ENCODE results near the gene CACNA1F.
A peak's percentile ranks its signal among the peaks of the same experiment; 100 is the strongest.

Gene CACNA1F

GRCh38 chrX:49233176-49233575, at the start of gene CACNA1F:
TSS of gene CACNA1F (minus strand) at chrX:49233340. CDS start at chrX:49233309, 31 bp downstream.
- Mint-ChIP-seq H3K4me3 (peak within 1 kb of the TSS in 1 of 3 experiments; percentile 22), H3K9me3 (peaks cover 16% of the 10 kb centered on the region)

GRCh38 chrX:49282647-49283011, 49.5 kb upstream of the CACNA1F start:
- Mint-ChIP-seq H3K27ac (peak overlapping the region in 2 of 3 experiments; percentile 61 to 78), H3K4me1 (peaks cover 16% of the 10 kb centered on the region), H3K4me3 (no peak overlapping the region), H3K9me3 (peaks cover 12% of the 10 kb centered on the region), H3K27me3 (ENCODE audit: low read depth) (no peaks in the 10 kb centered on the region), H3K36me3 (ENCODE audit: low read depth) (peaks cover 4% of the 10 kb centered on the region)
- TF ChIP-seq CTCF (IDR thresholded peaks at IDR 0.05; ENCODE audit: unreplicated experiment in 3 of 3) = peak in 1 of 3 experiments; percentile 27

More at GRCh38 chrX:49233176-49233575, at the start of gene CACNA1F:
- TF ChIP-seq CTCF (IDR thresholded peaks at IDR 0.05; ENCODE audit: unreplicated experiment in 3 of 3) = no peak
- Mint-ChIP-seq H3K4me1 (peaks cover 6% of the 10 kb centered on the region), H3K27me3 (ENCODE audit: low read depth) (peaks cover 3% of the 10 kb centered on the region), H3K27ac (no peak within 1 kb of the TSS), H3K36me3 (ENCODE audit: low read depth) (peaks cover 4% of the 10 kb centered on the region)

GRCh38 chrX:49278081-49278480, 44.9 kb upstream of the CACNA1F start:
- H3K9me3 Mint-ChIP-seq = peaks cover 11% of the 10 kb centered on the region
- no peak for TF ChIP-seq CTCF (IDR thresholded peaks at IDR 0.05; ENCODE audit: unreplicated experiment in 3 of 3)
- no peak overlapping the region for H3K27ac Mint-ChIP-seq
- H3K36me3 Mint-ChIP-seq (ENCODE audit: low read depth) = peaks cover 5% of the 10 kb centered on the region
- H3K4me1 Mint-ChIP-seq = peaks cover 30% of the 10 kb centered on the region
- no peaks in the 10 kb centered on the region for H3K27me3 Mint-ChIP-seq (ENCODE audit: low read depth)
- no peak overlapping the region for H3K4me3 Mint-ChIP-seq

GRCh38 chrX:49277535-49277830, 44.3 kb upstream of the CACNA1F start:
- no peaks in the 10 kb centered on the region for H3K27me3 Mint-ChIP-seq (ENCODE audit: low read depth)
- H3K36me3 Mint-ChIP-seq (ENCODE audit: low read depth) = peaks cover 4% of the 10 kb centered on the region
- no peak overlapping the region for H3K27ac Mint-ChIP-seq
- peaks cover 11% of the 10 kb centered on the region for H3K9me3 Mint-ChIP-seq
- H3K4me3 Mint-ChIP-seq = no peak overlapping the region
- no peak for TF ChIP-seq CTCF (IDR thresholded peaks at IDR 0.05; ENCODE audit: unreplicated experiment in 3 of 3)
- H3K4me1 Mint-ChIP-seq = peaks cover 28% of the 10 kb centered on the region

GRCh38 chrX:49276671-49277534, 43.8 kb upstream of the CACNA1F start:
- Mint-ChIP-seq H3K27ac (no peak overlapping the region), H3K27me3 (ENCODE audit: low read depth) (no peaks in the 10 kb centered on the region), H3K36me3 (ENCODE audit: low read depth) (peaks cover 4% of the 10 kb centered on the region), H3K4me1 (peaks cover 22% of the 10 kb centered on the region), H3K4me3 (no peak overlapping the region), H3K9me3 (peaks cover 8% of the 10 kb centered on the region)
- TF ChIP-seq CTCF (IDR thresholded peaks at IDR 0.05; ENCODE audit: unreplicated experiment in 3 of 3) = no peak

GRCh38 chrX:49276207-49276606, 43.1 kb upstream of the CACNA1F start:
- peaks cover 8% of the 10 kb centered on the region for H3K9me3 Mint-ChIP-seq

More at GRCh38 chrX:49276207-49276606, 43.1 kb upstream of the CACNA1F start:
- H3K27me3 Mint-ChIP-seq (ENCODE audit: low read depth) = no peaks in the 10 kb centered on the region
- no peak overlapping the region for H3K27ac Mint-ChIP-seq
- H3K36me3 Mint-ChIP-seq (ENCODE audit: low read depth) = peaks cover 6% of the 10 kb centered on the region
- H3K4me1 Mint-ChIP-seq = peaks cover 25% of the 10 kb centered on the region
- H3K4me3 Mint-ChIP-seq = no peak overlapping the region
- TF ChIP-seq CTCF (IDR thresholded peaks at IDR 0.05; ENCODE audit: unreplicated experiment in 3 of 3) = no peak

Measured in nephron (organoid).